Measurements from ENCODE around the gene IL1R1.

IL1R1 gene

GRCh38 chr2:102180687-102180999 lies 38.1 kb downstream of the IL1R1 start:
- no peak for DNase-seq (ENCODE audit: low read depth)
- no peak overlapping the region for H3K4me3 ChIP-seq (ENCODE audit: low read depth, low read length)
- no peak for TF ChIP-seq MAX (IDR thresholded peaks at IDR 0.05; ENCODE audit: low read depth, low read length)
- TF ChIP-seq CTCF (IDR thresholded peaks at IDR 0.05; ENCODE audit: low read depth, low read length), result no peak
- no peak for TF ChIP-seq POLR2A (IDR thresholded peaks at IDR 0.05; ENCODE audit: extremely low read depth, insufficient read length)
- TF ChIP-seq MYC (IDR thresholded peaks at IDR 0.05; ENCODE audit: low read depth, low read length), result no peak

- DNase-seq (ENCODE audit: low read depth), result no peak
- no peak overlapping the region for H3K4me3 ChIP-seq (ENCODE audit: low read depth, low read length)
- no peak for TF ChIP-seq POLR2A (IDR thresholded peaks at IDR 0.05; ENCODE audit: extremely low read depth, insufficient read length)
- no peak for TF ChIP-seq CTCF (IDR thresholded peaks at IDR 0.05; ENCODE audit: low read depth, low read length)
- no peak for TF ChIP-seq MAX (IDR thresholded peaks at IDR 0.05; ENCODE audit: low read depth, low read length)
- TF ChIP-seq MYC (IDR thresholded peaks at IDR 0.05; ENCODE audit: low read depth, low read length), result no peak
Observed at GRCh38 chr2:102181376-102181775, 38.8 kb downstream of the IL1R1 start.

GRCh38 chr2:102181919-102182635 lies 39.5 kb downstream of the IL1R1 start:
- DNase-seq (ENCODE audit: low read depth), result no peak
- no peak for TF ChIP-seq CTCF (IDR thresholded peaks at IDR 0.05; ENCODE audit: low read depth, low read length)
- no peak for TF ChIP-seq POLR2A (IDR thresholded peaks at IDR 0.05; ENCODE audit: extremely low read depth, insufficient read length)
- no peak for TF ChIP-seq MAX (IDR thresholded peaks at IDR 0.05; ENCODE audit: low read depth, low read length)
- no peak for TF ChIP-seq MYC (IDR thresholded peaks at IDR 0.05; ENCODE audit: low read depth, low read length)
- H3K4me3 ChIP-seq (ENCODE audit: low read depth, low read length), result no peak overlapping the region

GRCh38 chr2:102184018-102184417 lies 41.5 kb downstream of the IL1R1 start:
- H3K4me3 ChIP-seq (ENCODE audit: low read depth, low read length), result no peak overlapping the region
- no peak for DNase-seq (ENCODE audit: low read depth)
- TF ChIP-seq CTCF (IDR thresholded peaks at IDR 0.05; ENCODE audit: low read depth, low read length) (no peak), MYC (IDR thresholded peaks at IDR 0.05; ENCODE audit: low read depth, low read length) (no peak), MAX (IDR thresholded peaks at IDR 0.05; ENCODE audit: low read depth, low read length) (no peak), POLR2A (IDR thresholded peaks at IDR 0.05; ENCODE audit: extremely low read depth, insufficient read length) (no peak)

- TF ChIP-seq MYC (IDR thresholded peaks at IDR 0.05; ENCODE audit: low read depth, low read length) (no peak), CTCF (IDR thresholded peaks at IDR 0.05; ENCODE audit: low read depth, low read length) (no peak), MAX (IDR thresholded peaks at IDR 0.05; ENCODE audit: low read depth, low read length) (no peak), POLR2A (IDR thresholded peaks at IDR 0.05; ENCODE audit: extremely low read depth, insufficient read length) (no peak)
- DNase-seq (ENCODE audit: low read depth), result no peak
- H3K4me3 ChIP-seq (ENCODE audit: low read depth, low read length), result no peak overlapping the region
Observed at GRCh38 chr2:102184568-102184967, 42.0 kb downstream of the IL1R1 start.
